ENCODE data around the gene SEMA7A.

DNA sequence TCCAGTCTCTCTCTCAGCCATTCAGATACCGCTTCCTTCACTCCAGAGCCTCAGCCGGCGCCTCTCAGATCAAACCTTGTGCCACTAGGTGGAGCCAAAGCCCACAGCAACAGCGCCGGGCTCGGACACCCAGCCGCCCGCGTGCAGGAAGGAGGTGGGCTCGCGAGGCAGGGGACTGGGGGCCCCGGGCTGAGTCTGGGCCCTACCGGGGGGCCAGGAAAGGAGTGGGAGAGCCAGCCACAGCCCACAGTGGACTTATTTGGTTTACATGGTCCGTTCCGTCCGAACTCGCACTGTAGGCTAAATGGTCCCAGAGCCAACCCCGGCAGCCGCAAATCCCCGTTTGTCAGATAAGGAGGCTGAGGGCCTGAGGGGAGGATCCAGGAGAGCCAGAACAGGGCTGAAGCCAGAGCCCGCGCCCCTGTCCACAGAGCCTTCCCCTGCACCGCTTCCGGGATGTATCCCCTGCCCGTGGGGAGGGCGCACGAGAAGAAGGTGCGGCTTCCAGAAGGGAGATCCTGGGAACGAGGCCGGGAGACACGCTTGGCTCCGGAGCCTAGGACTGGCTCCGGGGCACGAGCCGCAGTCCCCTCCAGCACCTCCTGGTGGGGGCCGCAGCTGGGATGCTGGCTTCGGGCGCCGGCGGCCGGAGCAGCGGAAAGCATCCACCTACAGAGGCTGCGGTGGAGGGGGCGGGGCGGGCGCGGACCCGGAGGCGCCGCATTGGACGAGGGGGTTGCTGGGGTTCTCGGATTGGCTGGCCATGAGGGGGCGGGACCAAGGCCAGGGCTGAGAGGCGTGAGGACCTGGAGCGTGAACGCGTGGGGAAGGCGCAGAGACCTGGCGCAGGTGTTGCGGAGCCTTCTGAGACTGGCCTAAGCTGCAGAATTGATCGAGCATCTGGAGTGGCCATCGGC, 59.8 kb downstream of the SEMA7A start:
- TF ChIP-seq GATA2 (IDR thresholded peaks at IDR 0.05; ENCODE audit: low read depth, low read length): no peak
- TF ChIP-seq GATA3 (IDR thresholded peaks at IDR 0.05; ENCODE audit: low read depth, low read length): no peak
